ENCODE measurements around the gene SLC45A3. TPM values are rescaled to one million over a fixed set of nuclear protein-coding genes. Genes with fewer than 3 reads are reported as not detected.

SLC45A3 gene
- total RNA-seq, 1 donor from 2014 or later = 0.25 TPM

GRCh38 chr1:205662135-205662738 is 18.1 kb downstream of the SLC45A3 start:
- H3K9me3 ChIP-seq = no peaks in the 10 kb centered on the region
- no peak overlapping the region for H3K4me3 ChIP-seq
- TF ChIP-seq POLR2A (IDR thresholded peaks at IDR 0.05) (no peak), POLR2AphosphoS5 (IDR thresholded peaks at IDR 0.05; ENCODE audit: insufficient read depth in 1 of 2, low read depth in 1 of 2) (no peak), CTCF (IDR thresholded peaks at IDR 0.05) (no peak)
- intact Hi-C loops (cut with DNase I) = loop anchor here (5.0 kb wide), 1 partner anchor 50 kb away; no protein-coding TSS in a partner anchor
- no peak for DNase-seq (ENCODE audit: extremely low spot score in 2 of 2)
- H3K27me3 ChIP-seq = no peaks in the 10 kb centered on the region
- no peak overlapping the region for H3K27ac ChIP-seq
- no peaks in the 10 kb centered on the region for H3K4me1 ChIP-seq
- H3K36me3 ChIP-seq = no peaks in the 10 kb centered on the region

- Histone ChIP-seq H3K36me3 (no peaks in the 10 kb centered on the region), H3K4me1 (no peaks in the 10 kb centered on the region), H3K4me3 (no peak overlapping the region), H3K27ac (no peak overlapping the region), H3K9me3 (no peaks in the 10 kb centered on the region), H3K27me3 (no peaks in the 10 kb centered on the region)
- intact Hi-C loops (cut with DNase I) = loop anchor here (5.0 kb wide), 1 partner anchor 51 kb away; no protein-coding TSS in a partner anchor
- no peak for DNase-seq (ENCODE audit: extremely low spot score in 2 of 2)
- TF ChIP-seq CTCF (IDR thresholded peaks at IDR 0.05) (no peak), POLR2A (IDR thresholded peaks at IDR 0.05) (no peak), POLR2AphosphoS5 (IDR thresholded peaks at IDR 0.05; ENCODE audit: insufficient read depth in 1 of 2, low read depth in 1 of 2) (no peak)
These were observed 18.7 kb downstream of the SLC45A3 start for GRCh38 chr1:205661429-205662134.

GRCh38 chr1:205660361-205660760 is 19.9 kb downstream of the SLC45A3 start:
- H3K9me3 ChIP-seq = no peaks in the 10 kb centered on the region
- intact Hi-C loops (cut with DNase I) = loop anchor here (5.0 kb wide), 1 partner anchor 52 kb away; no protein-coding TSS in a partner anchor
- H3K27ac ChIP-seq = no peak overlapping the region
- H3K36me3 ChIP-seq = no peaks in the 10 kb centered on the region
- TF ChIP-seq CTCF (IDR thresholded peaks at IDR 0.05) = no peak
- TF ChIP-seq POLR2A (IDR thresholded peaks at IDR 0.05) = no peak
- no peak for TF ChIP-seq POLR2AphosphoS5 (IDR thresholded peaks at IDR 0.05; ENCODE audit: insufficient read depth in 1 of 2, low read depth in 1 of 2)
- H3K27me3 ChIP-seq = no peaks in the 10 kb centered on the region
- no peaks in the 10 kb centered on the region for H3K4me1 ChIP-seq
- no peak for DNase-seq (ENCODE audit: extremely low spot score in 2 of 2)
- no peak overlapping the region for H3K4me3 ChIP-seq

GRCh38 chr1:205658943-205659581 is 21.2 kb downstream of the SLC45A3 start:
- intact Hi-C loops (cut with DNase I) = loop anchor here (5.0 kb wide), 1 partner anchor 67 kb away; no protein-coding TSS in a partner anchor

More at GRCh38 chr1:205658943-205659581, 21.2 kb downstream of the SLC45A3 start:
- H3K36me3 ChIP-seq = no peaks in the 10 kb centered on the region
- no peaks in the 10 kb centered on the region for H3K27me3 ChIP-seq
- no peak overlapping the region for H3K27ac ChIP-seq
- DNase-seq (ENCODE audit: extremely low spot score in 2 of 2) = no peak
- no peaks in the 10 kb centered on the region for H3K9me3 ChIP-seq
- no peaks in the 10 kb centered on the region for H3K4me1 ChIP-seq
- peak in 1 of 2 donors; percentile 21 for TF ChIP-seq POLR2AphosphoS5 (IDR thresholded peaks at IDR 0.05; ENCODE audit: insufficient read depth in 1 of 2, low read depth in 1 of 2)
- TF ChIP-seq CTCF (IDR thresholded peaks at IDR 0.05) = peak; percentile 69 to 87 (median 82)
- TF ChIP-seq POLR2A (IDR thresholded peaks at IDR 0.05) = no peak
- H3K4me3 ChIP-seq = no peak overlapping the region
